K562 (cell line): ENCODE results near the gene RGR. TPM values are rescaled to one million over a fixed set of nuclear protein-coding genes. Genes with fewer than 3 reads are reported as not detected.

Source experiments
- ATAC-seq: fragments of 200-7000 bp; cut with Tn5 transposase; 3 replicates; pipeline ENCODE4 v1.9.1; 2020; ENCODE audit warnings: moderate library complexity
- BruUV-seq: library from RNA; stranded (reverse); fragments of 400-500 nt; replicated peaks from 2 replicates; lab custom pipeline; 2021; lab: Mats Ljungman, UMichigan
- CTCF ChIA-PET: fragments of 300-600 bp; formaldehyde crosslinking; extraction: SDS; loops from one replicate; lab custom pipeline; 2021; ENCODE audit warnings: low intra/inter-chr PET ratio; lab: Yijun Ruan, JAX
- POLR2A ChIA-PET: fragments of 300-600, 350-650 bp; sonication (Branson Sonifier 250); formaldehyde crosslinking; extraction: SDS; loops from one replicate; lab custom pipeline; 2021; ENCODE audit warnings: antibody characterized with exemption, inconsistent platforms; lab: Yijun Ruan, JAX
- DNase-seq, 4 experiments: peaks; one replicate each; pipeline versions ENCODE4 v3.0.0 to v3.0.0-alpha.2; 2011 to 2018; ENCODE audit warnings: low spot score in 3 of 4, mixed read lengths in 3 of 4; ENCODE audit errors: extremely low read depth in 1 of 4
- FAIRE-seq: peaks from 2 replicates; lab custom pipeline; 2011; peaks lifted over from hg19 to GRCh38; lab: Jason Lieb, UNC
- H2AFZ ChIP-seq: 2 replicates; pipeline ENCODE4 v1.6.0; 2011; ENCODE audit warnings: low read depth, low read length, control low read depth, inconsistent platforms
- H3K27ac ChIP-seq: fragments of 200-600 bp; 3 replicates; pipeline ENCODE4 v1.8.0; 2011; ENCODE audit warnings: low read depth, mild to moderate bottlenecking, control low read depth, inconsistent platforms, low read length, moderate library complexity, mixed read lengths; ENCODE audit errors: extremely low read depth
- H3K27me3 ChIP-seq, 2 experiments: fragments of 300-600 bp in 1 of 2; 2 replicates in 1 of 2; 3 replicates in 1 of 2; pipeline versions ENCODE4 v1.6.0 to v1.8.0; 2011; ENCODE audit warnings: inconsistent platforms in 2 of 2, low read length in 2 of 2, mild to moderate bottlenecking in 1 of 2, mixed read lengths in 1 of 2, moderate library complexity in 1 of 2; ENCODE audit not compliant: control insufficient read depth in 2 of 2, insufficient read depth in 2 of 2
- H3K36me3 ChIP-seq: fragments of 300-600 bp; 3 replicates; pipeline ENCODE4 v1.8.0; 2011; ENCODE audit warnings: mild to moderate bottlenecking, low read length, inconsistent platforms; ENCODE audit not compliant: control insufficient read depth, insufficient read depth
- H3K4me1 ChIP-seq, 2 experiments: fragments of 200-600 bp in 1 of 2; replicated peaks in 1 of 2; 2 replicates in 1 of 2; 3 replicates in 1 of 2; pipeline versions ENCODE4 v1.5.1 to v1.8.0; 2011; ENCODE audit warnings: inconsistent platforms in 2 of 2, low read length in 2 of 2, mild to moderate bottlenecking in 1 of 2, mixed read lengths in 1 of 2, moderate library complexity in 1 of 2; ENCODE audit not compliant: control insufficient read depth in 2 of 2, insufficient read depth in 2 of 2
- H3K4me2 ChIP-seq: 2 replicates; pipeline ENCODE4 v1.6.1; 2011; ENCODE audit warnings: low read length, control low read depth, inconsistent platforms, mixed read lengths; ENCODE audit not compliant: insufficient read depth
- H3K4me3 ChIP-seq: fragments of 200-600 bp; sonication (generic), shearing (Covaris generic); 2 replicates; pipeline ENCODE4 v1.5.1; 2016; ENCODE audit warnings: control low read depth, inconsistent platforms
- H3K79me2 ChIP-seq: fragments of 200-600 bp; 3 replicates; pipeline ENCODE4 v1.8.0; 2011; ENCODE audit warnings: low read length, inconsistent platforms; ENCODE audit not compliant: control insufficient read depth, insufficient read depth
- H3K9ac ChIP-seq, 2 experiments: 2 replicates each; pipeline versions ENCODE4 v1.6.0 to v1.6.1; 2011; ENCODE audit warnings: low read depth in 2 of 2, low read length in 2 of 2, control low read depth in 1 of 2, inconsistent platforms in 1 of 2, mild to moderate bottlenecking in 1 of 2, mixed read lengths in 1 of 2; ENCODE audit not compliant: insufficient read depth in 1 of 2
- H3K9me1 ChIP-seq: one replicate; pipeline ENCODE4 v1.6.0; 2011; ENCODE audit warnings: inconsistent platforms, mild to moderate bottlenecking, low read length, moderate library complexity; ENCODE audit not compliant: control insufficient read depth, insufficient read depth
- H3K9me3 ChIP-seq: replicated peaks from 2 replicates; pipeline ENCODE4 v1.5.1; 2011; ENCODE audit warnings: low read depth, low read length, inconsistent platforms; ENCODE audit not compliant: control insufficient read depth, insufficient read depth
- H4K20me1 ChIP-seq: replicated peaks from 2 replicates; pipeline ENCODE4 v1.6.1; 2011; ENCODE audit warnings: low read length, inconsistent platforms, mixed read lengths; ENCODE audit not compliant: control insufficient read depth, insufficient read depth
- CTCF ChIP-seq, 3 experiments: IDR thresholded peaks in 2 of 3; conservative IDR thresholded peaks in 1 of 3; 2 replicates each; pipeline ENCODE4 v1.5.1; 2011 to 2012; ENCODE audit warnings: low read length in 3 of 3, mild to moderate bottlenecking in 3 of 3, control low read depth in 2 of 3, improper control_type of control experiment in 1 of 3, inconsistent platforms in 1 of 3, low read depth in 1 of 3, mixed read lengths in 1 of 3, moderate library complexity in 1 of 3; ENCODE audit not compliant: insufficient read depth in 2 of 3
- DLX4 ChIP-seq: fragments of 250-450 bp; sonication (Bioruptor Pico); IDR thresholded peaks from 2 replicates; pipeline ENCODE4 v1.6.1; 2021; ENCODE audit warnings: mild to moderate bottlenecking
- RAD21 ChIP-seq, 2 experiments: fragments of 250-450 bp in 1 of 2; fragments of 450-650 bp in 1 of 2; sonication (Bioruptor Pico) in 1 of 2; formaldehyde crosslinking in 1 of 2; IDR thresholded peaks in 1 of 2; conservative IDR thresholded peaks in 1 of 2; 2 replicates each; pipeline versions ENCODE4 v1.4.0 to v1.8.0; 2020 to 2022; ENCODE audit warnings: mild to moderate bottlenecking in 2 of 2, moderate library complexity in 1 of 2
- ZNF785 ChIP-seq: fragments of 250-450 bp; sonication (Bioruptor Pico); IDR thresholded peaks from 2 replicates; pipeline ENCODE4 v1.4.0; 2020; ENCODE audit warnings: mild to moderate bottlenecking
- WGBS: fragments of 100-300 bp; shearing (Covaris generic); methylation state at CpG from one replicate; pipeline ENCODE4 v1.1.6; 2016; ENCODE audit warnings: low coverage, mixed read lengths; ENCODE audit not compliant: insufficient coverage; ENCODE audit errors: missing lambda C conversion rate; 5-methylcytosine and 5-hydroxymethylcytosine counted together
- in situ Hi-C: fragments of 300-500 bp; cut with MboI; formaldehyde crosslinking; loops from 4 replicates; pipeline ENCODE4 v1.15.0; 2018; ENCODE audit warnings: inconsistent platforms, mixed read lengths
- intact Hi-C: fragments of 100-400 bp; cut with micrococcal nuclease; formaldehyde crosslinking; loops from 2 replicates; pipeline ENCODE4 v1.14.2; 2022
- polyA plus RNA-seq, 8 experiments: library from polyadenylated mRNA; depleted of rRNA in 4 of 8; stranded (reverse) in 5 of 8; unstranded in 3 of 8; fragments of >200 nt; fragmentation: Nextera tagmentation in 2 of 8; fragmentation: Illumina TruSeq in 1 of 8; extraction: Ambion mirVana in 2 of 8; extraction: Trizol in 1 of 8; gene quantifications; 2 replicates each; pipeline versions ENCODE4 v1.2.1 to v1.2.3, GENCODE V29; 2011 to 2014; ENCODE audit warnings: inconsistent platforms in 1 of 8, missing spikeins in 1 of 8
- total RNA-seq, 7 experiments: library from RNA; depleted of rRNA in 6 of 7; stranded (reverse); fragments of >200 nt in 6 of 7; fragmentation: Illumina TruSeq in 2 of 7; extraction: Trizol in 2 of 7; gene quantifications; 2 replicates each; pipeline versions ENCODE4 v1.2.1 to v1.2.3, GENCODE V29; 2011 to 2021; ENCODE audit warnings: low replicate concordance in 1 of 7

RGR gene
- total and polyA plus RNA-seq, 9 of the 15 experiments (the other 6 are each of a cell fraction or from before 2014, with no cell fraction given) = not detected

- Histone ChIP-seq H3K4me1 (peaks cover 0 to 6% of the 10 kb centered on the region in 2 experiments; a peak in 2 of 5 replicates), H3K27me3 (peaks cover under 1 to 40% of the 10 kb centered on the region in 2 experiments; a peak in 4 of 5 replicates), H2AFZ (no peak overlapping the region), H3K27ac (no peak overlapping the region), H3K4me2 (no peak overlapping the region), H3K79me2 (no peaks in the 10 kb centered on the region), H3K36me3 (no peaks in the 10 kb centered on the region), H3K9ac (no peak overlapping the region), H3K4me3 (no peak overlapping the region), H4K20me1 (peaks cover 6% of the 10 kb centered on the region; the same call in 1 of the 2 replicates), H3K9me3 (no peaks in the 10 kb centered on the region), H3K9me1 (no peaks in the 10 kb centered on the region)
- intact Hi-C loops (no loop called here), in situ Hi-C loops (no loop called here)
- TF ChIP-seq ZNF785 (CRISPR knock-in tag) = no peak
- CTCF ChIA-PET = interaction anchor here (0.9 kb wide), 1 partner anchor 9 kb away, joined by 3 read pairs; no protein-coding TSS in a partner anchor
- ATAC-seq (no peak), DNase-seq (no peak), FAIRE-seq (no peak)
- WGBS = 3% methylated on average over 11 of the region's 11 CpGs
- POLR2A ChIA-PET = interaction anchor here (0.5 kb wide), 1 partner anchor 41 kb away, joined by 3 read pairs; no protein-coding TSS in a partner anchor
- no TSS peak for BruUV-seq
These were observed 31.8 kb upstream of the RGR start for GRCh38 chr10:84213076-84213475.

GRCh38 chr10:84214046-84214572 is 30.7 kb upstream of the RGR start:
- intact Hi-C loops = loop anchor here (1.0 kb wide), 2 partner anchors 88 to 323 kb away; no protein-coding TSS in a partner anchor

More at GRCh38 chr10:84214046-84214572, 30.7 kb upstream of the RGR start:
- DNase-seq (peak in 1 of 4 experiments; percentile 44), ATAC-seq (peak; percentile 81), FAIRE-seq (peak; percentile 49)
- no peak overlapping the region for H3K9ac ChIP-seq
- H3K79me2 ChIP-seq = no peaks in the 10 kb centered on the region
- H3K4me2 ChIP-seq = peak overlapping the region; percentile 22; the same call in 1 of the 2 replicates
- in situ Hi-C loops = no loop called here
- H3K9me3 ChIP-seq = no peaks in the 10 kb centered on the region
- ChIA-PET POLR2A (interaction anchor here (0.6 to 1.4 kb wide), 3 partner anchors 65 to 240 kb away, joined by 3 to 4 read pairs (median 3); no protein-coding TSS in a partner anchor), CTCF (no interaction called here)
- WGBS = 11% methylated on average over 24 of the region's 25 CpGs
- H3K4me3 ChIP-seq = no peak overlapping the region
- no peak for TF ChIP-seq DLX4 (CRISPR knock-in tag)
- peak in 1 of 2 experiments; percentile 28; a peak in 1 of 4 replicates for TF ChIP-seq RAD21 (CRISPR knock-in tag; conservative IDR thresholded peaks at IDR 0.05 in 1 of 2, IDR thresholded peaks at IDR 0.05 in 1 of 2)
- peak in 1 of 3 experiments; percentile 34; a peak in 2 of 6 replicates for TF ChIP-seq CTCF (IDR thresholded peaks at IDR 0.05 in 2 of 3, conservative IDR thresholded peaks at IDR 0.05 in 1 of 3; ENCODE audit: insufficient read depth in 2 of 3, low read depth in 1 of 3, low read length in 3 of 3)
- H3K27ac ChIP-seq = no peak overlapping the region
- peak overlapping the region; percentile 24; the same call in 1 of the 2 replicates for H2AFZ ChIP-seq
- no TSS peak for BruUV-seq
- no peaks in the 10 kb centered on the region for H3K36me3 ChIP-seq
- H3K27me3 ChIP-seq = peaks cover 0 to 34% of the 10 kb centered on the region in 2 experiments; a peak in 3 of 5 replicates
- peaks cover 6% of the 10 kb centered on the region; the same call in 1 of the 2 replicates for H4K20me1 ChIP-seq
- H3K4me1 ChIP-seq = peaks cover 0 to 6% of the 10 kb centered on the region in 2 experiments; a peak in 2 of 5 replicates
- H3K9me1 ChIP-seq = no peaks in the 10 kb centered on the region
